Epidermal melanocyte (primary cell): ENCODE measurements around the gene PRF1.

ENCODE experiments used
- DNase-seq: peaks from one replicate; pipeline ENCODE4 v3.0.0; 2011; ENCODE audit warnings: low spot score; ENCODE audit not compliant: insufficient read length

Gene PRF1

GRCh38 chr10:70561070-70561469 is 41.5 kb downstream of the PRF1 start:
- peak; percentile 27 for DNase-seq

- no peak for DNase-seq
Measured at GRCh38 chr10:70560511-70560941, 42.0 kb downstream of the PRF1 start.

GRCh38 chr10:70559861-70560260 is 42.7 kb downstream of the PRF1 start:
- no peak for DNase-seq

GRCh38 chr10:70558871-70559810 is 43.4 kb downstream of the PRF1 start:
- DNase-seq = no peak

GRCh38 chr10:70558295-70558694 is 44.2 kb downstream of the PRF1 start:
- no peak for DNase-seq

- DNase-seq = no peak
Measured at GRCh38 chr10:70557876-70558275, 44.7 kb downstream of the PRF1 start.

GRCh38 chr10:70557086-70557845 is 45.3 kb downstream of the PRF1 start:
- DNase-seq = no peak

- DNase-seq = no peak
Measured at GRCh38 chr10:70555371-70555770, 47.2 kb downstream of the PRF1 start.

GRCh38 chr10:70552586-70552985 is 50.0 kb downstream of the PRF1 start:
- peak; percentile 49 for DNase-seq

- peak; percentile 84 for DNase-seq
Measured at GRCh38 chr10:70551971-70552422, 50.5 kb downstream of the PRF1 start.

GRCh38 chr10:70551466-70551865 is 51.1 kb downstream of the PRF1 start:
- DNase-seq = no peak

- no peak for DNase-seq
Measured at GRCh38 chr10:70550459-70550858, 52.1 kb downstream of the PRF1 start.

- peak; percentile 81 for DNase-seq
Measured at GRCh38 chr10:70549962-70550458, 52.5 kb downstream of the PRF1 start.

- DNase-seq = no peak
Measured at GRCh38 chr10:70549351-70549961, 53.1 kb downstream of the PRF1 start.
